ENCODE data around the gene PSMD8. TPM values are rescaled to one million over a fixed set of nuclear protein-coding genes. Genes with fewer than 3 reads are reported as not detected.

Gene PSMD8
- total RNA-seq, 1 donor, result 88.1 TPM

- peaks cover 25% of the 10 kb centered on the region for H3K4me1 ChIP-seq (ENCODE audit: insufficient read depth, low read length)
- H3K9me3 ChIP-seq (ENCODE audit: low read depth, low read length), result no peaks in the 10 kb centered on the region
- peak overlapping the region; percentile 91 for H3K4me3 ChIP-seq (ENCODE audit: low read length)
- H3K27me3 ChIP-seq (ENCODE audit: insufficient read depth, low read length), result no peaks in the 10 kb centered on the region
Observed at GRCh38 chr19:38375098-38375493, 725 bp downstream of the PSMD8 start.

- Histone ChIP-seq H3K4me1 (ENCODE audit: insufficient read depth, low read length) (peaks cover 25% of the 10 kb centered on the region), H3K9me3 (ENCODE audit: low read depth, low read length) (no peaks in the 10 kb centered on the region), H3K27me3 (ENCODE audit: insufficient read depth, low read length) (no peaks in the 10 kb centered on the region), H3K4me3 (ENCODE audit: low read length) (peak overlapping the region; percentile 91)
Observed at GRCh38 chr19:38375748-38376147, 1.4 kb downstream of the PSMD8 start.

- Histone ChIP-seq H3K4me1 (ENCODE audit: insufficient read depth, low read length) (peaks cover 25% of the 10 kb centered on the region), H3K9me3 (ENCODE audit: low read depth, low read length) (no peaks in the 10 kb centered on the region), H3K27me3 (ENCODE audit: insufficient read depth, low read length) (no peaks in the 10 kb centered on the region), H3K4me3 (ENCODE audit: low read length) (no peak overlapping the region)
Observed at GRCh38 chr19:38376576-38376975, 2.2 kb downstream of the PSMD8 start.

- Histone ChIP-seq H3K4me3 (ENCODE audit: low read length) (no peak overlapping the region), H3K9me3 (ENCODE audit: low read depth, low read length) (no peaks in the 10 kb centered on the region), H3K4me1 (ENCODE audit: insufficient read depth, low read length) (peaks cover 25% of the 10 kb centered on the region), H3K27me3 (ENCODE audit: insufficient read depth, low read length) (no peaks in the 10 kb centered on the region)
Observed at GRCh38 chr19:38377052-38377451, 2.7 kb downstream of the PSMD8 start.

GRCh38 chr19:38378866-38379265 is 4.5 kb downstream of the PSMD8 start:
- H3K9me3 ChIP-seq (ENCODE audit: low read depth, low read length), result no peaks in the 10 kb centered on the region
- no peak overlapping the region for H3K4me3 ChIP-seq (ENCODE audit: low read length)
- no peaks in the 10 kb centered on the region for H3K27me3 ChIP-seq (ENCODE audit: insufficient read depth, low read length)
- peaks cover 21% of the 10 kb centered on the region for H3K4me1 ChIP-seq (ENCODE audit: insufficient read depth, low read length)

GRCh38 chr19:38381138-38381537 is 6.8 kb downstream of the PSMD8 start:
- no peak overlapping the region for H3K4me3 ChIP-seq (ENCODE audit: low read length)
- H3K4me1 ChIP-seq (ENCODE audit: insufficient read depth, low read length), result peaks cover 12% of the 10 kb centered on the region
- peaks cover 1% of the 10 kb centered on the region for H3K27me3 ChIP-seq (ENCODE audit: insufficient read depth, low read length)
- H3K9me3 ChIP-seq (ENCODE audit: low read depth, low read length), result no peaks in the 10 kb centered on the region

- no peak overlapping the region for H3K4me3 ChIP-seq (ENCODE audit: low read length)
- H3K9me3 ChIP-seq (ENCODE audit: low read depth, low read length), result no peaks in the 10 kb centered on the region
- H3K4me1 ChIP-seq (ENCODE audit: insufficient read depth, low read length), result peaks cover 24% of the 10 kb centered on the region
- peaks cover 6% of the 10 kb centered on the region for H3K27me3 ChIP-seq (ENCODE audit: insufficient read depth, low read length)
Observed at GRCh38 chr19:38383184-38383583, 8.8 kb downstream of the PSMD8 start.

GRCh38 chr19:38383743-38384142 is 9.4 kb downstream of the PSMD8 start:
- Histone ChIP-seq H3K27me3 (ENCODE audit: insufficient read depth, low read length) (peaks cover 7% of the 10 kb centered on the region), H3K4me3 (ENCODE audit: low read length) (no peak overlapping the region), H3K4me1 (ENCODE audit: insufficient read depth, low read length) (peaks cover 28% of the 10 kb centered on the region), H3K9me3 (ENCODE audit: low read depth, low read length) (no peaks in the 10 kb centered on the region)

- Histone ChIP-seq H3K9me3 (ENCODE audit: low read depth, low read length) (no peaks in the 10 kb centered on the region), H3K4me1 (ENCODE audit: insufficient read depth, low read length) (peaks cover 34% of the 10 kb centered on the region), H3K4me3 (ENCODE audit: low read length) (no peak overlapping the region), H3K27me3 (ENCODE audit: insufficient read depth, low read length) (peaks cover 12% of the 10 kb centered on the region)
Observed at GRCh38 chr19:38384209-38385027, 10.0 kb downstream of the PSMD8 start.

GRCh38 chr19:38385057-38385803 is 10.9 kb downstream of the PSMD8 start:
- H3K9me3 ChIP-seq (ENCODE audit: low read depth, low read length), result no peaks in the 10 kb centered on the region
- H3K4me1 ChIP-seq (ENCODE audit: insufficient read depth, low read length), result peaks cover 34% of the 10 kb centered on the region
- peaks cover 14% of the 10 kb centered on the region for H3K27me3 ChIP-seq (ENCODE audit: insufficient read depth, low read length)
- H3K4me3 ChIP-seq (ENCODE audit: low read length), result no peak overlapping the region

- Histone ChIP-seq H3K4me1 (ENCODE audit: insufficient read depth, low read length) (peaks cover 34% of the 10 kb centered on the region), H3K27me3 (ENCODE audit: insufficient read depth, low read length) (peaks cover 15% of the 10 kb centered on the region), H3K9me3 (ENCODE audit: low read depth, low read length) (no peaks in the 10 kb centered on the region), H3K4me3 (ENCODE audit: low read length) (no peak overlapping the region)
Observed at GRCh38 chr19:38385804-38386257, 11.5 kb downstream of the PSMD8 start.

GRCh38 chr19:38386300-38386970 is 12.1 kb downstream of the PSMD8 start:
- Histone ChIP-seq H3K4me3 (ENCODE audit: low read length) (no peak overlapping the region), H3K27me3 (ENCODE audit: insufficient read depth, low read length) (peaks cover 19% of the 10 kb centered on the region), H3K4me1 (ENCODE audit: insufficient read depth, low read length) (peaks cover 34% of the 10 kb centered on the region), H3K9me3 (ENCODE audit: low read depth, low read length) (no peaks in the 10 kb centered on the region)

GRCh38 chr19:38386971-38387549 is 12.7 kb downstream of the PSMD8 start:
- Histone ChIP-seq H3K9me3 (ENCODE audit: low read depth, low read length) (no peaks in the 10 kb centered on the region), H3K4me1 (ENCODE audit: insufficient read depth, low read length) (peaks cover 34% of the 10 kb centered on the region), H3K4me3 (ENCODE audit: low read length) (peak overlapping the region; percentile 30), H3K27me3 (ENCODE audit: insufficient read depth, low read length) (peaks cover 19% of the 10 kb centered on the region)

- H3K9me3 ChIP-seq (ENCODE audit: low read depth, low read length), result no peaks in the 10 kb centered on the region
- peak within 1 kb of the TSS; percentile 30 for H3K4me3 ChIP-seq (ENCODE audit: low read length)
- peaks cover 34% of the 10 kb centered on the region for H3K4me1 ChIP-seq (ENCODE audit: insufficient read depth, low read length)
- peaks cover 22% of the 10 kb centered on the region for H3K27me3 ChIP-seq (ENCODE audit: insufficient read depth, low read length)
Observed at GRCh38 chr19:38387550-38388348, 13.4 kb downstream of the PSMD8 start, which contains the start of gene GGN. Gene GGN, minus strand, starts transcription at chr19:38388034. Its CDS starts 773 bp downstream, at chr19:38387261.

All from mononuclear cell (primary cell).